Retinal pigment epithelial cell (primary cell): Measurements from ENCODE around the gene GCLC.
"Not testable (repeated sequence)": the region's sequence is repeated elsewhere in the genome, so short reads cannot be mapped to it uniquely, and the experiment has no call there.

Experiments used
- DNase-seq: peaks from one replicate; pipeline ENCODE4 v3.0.0-alpha.2; 2010; ENCODE audit warnings: low read depth
- H3K4me3 ChIP-seq: 2 replicates; pipeline ENCODE4 v1.5.1; 2011; ENCODE audit warnings: mild to moderate bottlenecking, low read length, control low read depth, moderate library complexity
- CTCF ChIP-seq: conservative IDR thresholded peaks from 2 replicates; pipeline ENCODE4 v1.5.1; 2011; ENCODE audit warnings: low read depth, low read length, control low read depth, inconsistent platforms

Gene GCLC

GRCh38 chr6:53578371-53578770 lies 33.5 kb upstream of the GCLC start:
- DNase-seq, result no peak
- TF ChIP-seq CTCF, result no peak
- no peak overlapping the region for H3K4me3 ChIP-seq

- DNase-seq, result no peak
- no peak overlapping the region for H3K4me3 ChIP-seq
- no peak for TF ChIP-seq CTCF
Measured at GRCh38 chr6:53573299-53573698, 28.4 kb upstream of the GCLC start.

- not testable (repeated sequence) for H3K4me3 ChIP-seq, DNase-seq
Measured at GRCh38 chr6:53572379-53572778, 27.5 kb upstream of the GCLC start.

- H3K4me3 ChIP-seq, result no peak overlapping the region
- DNase-seq, result no peak
- TF ChIP-seq CTCF, result no peak
Measured at GRCh38 chr6:53568776-53569616, 24.1 kb upstream of the GCLC start.

- no peak overlapping the region for H3K4me3 ChIP-seq
- no peak for TF ChIP-seq CTCF
- peak; percentile 54 for DNase-seq
Measured at GRCh38 chr6:53567701-53568100, 22.8 kb upstream of the GCLC start.

- H3K4me3 ChIP-seq, result no peak overlapping the region
- no peak for TF ChIP-seq CTCF
- no peak for DNase-seq
Measured at GRCh38 chr6:53566755-53567154, 21.9 kb upstream of the GCLC start.

- no peak for DNase-seq
- no peak overlapping the region for H3K4me3 ChIP-seq
- TF ChIP-seq CTCF, result no peak
Measured at GRCh38 chr6:53565886-53566285, 21.0 kb upstream of the GCLC start.
